Cerebellar nuclear complex (tissue), 1 donor: ENCODE results near the gene HK2.
"Not testable (repeated sequence)": the region's sequence is repeated elsewhere in the genome, so short reads cannot be mapped to it uniquely, and the experiment has no call there.

Experiments
- DNase-seq, 2 experiments: peaks; one replicate each; lab custom pipeline; 2025; lab: John Stamatoyannopoulos, UW

The HK2 gene

DNA sequence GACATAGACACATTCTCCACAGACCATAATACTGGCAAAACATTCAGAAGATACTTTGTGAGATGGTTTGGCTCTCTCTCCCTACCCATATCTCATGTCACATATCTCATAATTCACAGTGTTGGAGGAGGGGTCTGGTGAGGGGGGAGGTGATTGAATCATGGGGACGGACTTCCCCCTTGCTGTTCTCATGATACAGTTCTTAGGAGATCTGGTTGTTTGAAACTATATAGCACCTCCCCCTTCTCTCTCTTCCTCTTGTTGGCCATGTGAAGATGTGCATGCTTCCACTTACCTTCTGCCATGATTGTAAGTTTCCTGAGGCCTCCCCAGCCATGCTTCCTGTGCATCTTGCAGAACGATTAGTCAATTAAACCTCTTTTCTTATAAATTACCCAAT, 61.1 kb downstream of the HK2 start:
- no peak for DNase-seq

DNA sequence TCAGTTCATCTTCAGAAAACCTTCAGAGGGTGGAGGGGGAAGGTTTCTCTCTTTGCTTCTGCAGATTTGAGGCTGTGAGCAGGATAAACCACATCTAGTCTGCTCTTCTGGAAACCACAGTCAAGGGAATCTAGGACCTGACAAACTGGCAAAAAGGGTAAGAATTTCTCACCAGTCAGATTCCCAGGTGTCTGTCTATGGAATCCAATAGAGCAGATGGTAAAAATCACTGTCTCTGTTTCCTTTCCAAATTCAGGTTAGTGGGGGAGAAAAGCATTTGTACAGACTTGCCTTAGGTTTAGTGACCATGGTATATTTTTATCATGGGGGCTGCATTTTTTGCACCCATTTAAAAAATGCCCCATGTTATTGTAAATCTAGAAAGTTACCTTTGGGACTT, 62.3 kb downstream of the HK2 start:
- no peak for DNase-seq

DNA sequence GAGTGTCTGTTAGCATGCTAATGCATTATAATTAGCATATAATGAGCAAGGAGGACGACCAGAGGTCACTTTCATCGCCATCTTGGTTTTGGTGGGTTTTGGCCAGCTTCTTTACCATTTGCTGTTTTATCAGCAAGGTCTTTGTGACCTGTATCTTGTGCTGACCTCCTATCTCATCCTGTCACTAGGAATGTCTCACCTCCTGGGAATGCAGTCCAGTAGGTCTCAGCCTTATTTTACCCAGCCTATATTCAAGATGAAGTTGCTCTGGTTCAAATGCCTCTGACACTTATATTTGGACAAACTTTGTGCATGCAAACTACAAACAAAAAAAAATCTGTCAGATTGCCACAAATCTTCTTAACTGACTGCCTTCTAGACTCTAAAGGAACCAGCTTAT, 66.3 kb downstream of the HK2 start:
- DNase-seq: not testable (repeated sequence)

GRCh38 chr2:74902281-74902860, 68.4 kb downstream of the HK2 start:
- DNase-seq: no peak

- DNase-seq: no peak
These were observed 72.5 kb downstream of the HK2 start for GRCh38 chr2:74906395-74906794.

- not testable (repeated sequence) for DNase-seq
These were observed 73.6 kb downstream of the HK2 start for GRCh38 chr2:74907560-74907959.

DNA sequence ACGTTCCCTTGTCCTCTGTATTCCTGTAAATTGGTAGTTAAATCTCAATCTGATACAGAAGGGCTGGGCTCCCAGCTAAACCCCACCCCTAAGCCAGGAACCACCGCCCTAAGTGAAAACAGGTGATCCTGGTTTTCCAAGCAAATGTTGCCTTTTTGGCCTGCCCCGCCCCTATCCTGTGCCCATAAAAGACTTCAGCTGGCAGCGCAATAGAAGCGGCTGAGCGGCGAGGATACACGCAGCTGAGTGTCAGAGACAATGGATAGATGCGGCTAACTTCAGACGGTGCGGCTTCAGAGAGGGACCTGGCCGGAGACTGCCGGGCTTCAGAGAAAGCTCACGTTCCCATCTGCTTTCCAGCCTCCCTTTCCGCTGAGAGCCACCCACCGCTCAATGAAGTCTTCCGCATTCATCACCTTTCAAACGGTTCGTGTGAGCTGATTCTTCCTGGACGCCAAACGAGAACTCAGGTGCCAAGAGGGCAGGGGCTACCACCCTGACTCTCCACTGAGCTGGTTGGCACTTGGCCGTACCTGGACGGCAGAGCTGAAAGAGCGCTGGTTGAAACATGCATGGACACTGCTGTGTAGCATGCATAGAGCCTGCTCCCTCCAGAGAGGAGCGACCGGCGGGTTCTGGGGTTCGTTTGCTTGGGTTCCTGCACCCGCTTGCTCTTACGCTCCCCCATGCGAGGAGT, 75.0 kb downstream of the HK2 start:
- no peak for DNase-seq

- DNase-seq: no peak
These were observed 76.3 kb downstream of the HK2 start for GRCh38 chr2:74910245-74910644.

- DNase-seq: peak in 1 of 2 experiments; percentile 12
These were observed 77.1 kb downstream of the HK2 start for GRCh38 chr2:74911061-74911460.

GRCh38 chr2:74915743-74916142, 81.8 kb downstream of the HK2 start:
- no peak for DNase-seq

DNA sequence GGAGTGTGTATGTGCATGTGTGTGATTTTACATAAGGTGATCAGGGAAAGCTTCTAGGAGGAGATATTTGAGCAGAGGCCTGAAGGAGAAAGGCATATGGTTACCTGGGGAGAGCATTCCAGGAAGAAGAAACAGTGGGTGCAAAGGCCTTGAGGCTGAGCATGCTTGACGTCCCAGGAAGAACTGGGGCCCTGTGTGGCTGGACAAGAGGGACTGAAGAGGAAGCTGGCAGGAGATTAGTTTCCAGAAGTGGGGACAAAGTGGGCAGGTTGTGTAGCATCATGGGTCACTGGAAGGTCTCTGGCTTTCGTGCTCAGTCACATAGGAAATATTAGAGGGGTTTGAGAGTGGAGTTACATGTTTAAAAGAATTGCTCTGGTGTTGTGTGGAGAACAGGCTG, 82.5 kb downstream of the HK2 start:
- DNase-seq: no peak

DNA sequence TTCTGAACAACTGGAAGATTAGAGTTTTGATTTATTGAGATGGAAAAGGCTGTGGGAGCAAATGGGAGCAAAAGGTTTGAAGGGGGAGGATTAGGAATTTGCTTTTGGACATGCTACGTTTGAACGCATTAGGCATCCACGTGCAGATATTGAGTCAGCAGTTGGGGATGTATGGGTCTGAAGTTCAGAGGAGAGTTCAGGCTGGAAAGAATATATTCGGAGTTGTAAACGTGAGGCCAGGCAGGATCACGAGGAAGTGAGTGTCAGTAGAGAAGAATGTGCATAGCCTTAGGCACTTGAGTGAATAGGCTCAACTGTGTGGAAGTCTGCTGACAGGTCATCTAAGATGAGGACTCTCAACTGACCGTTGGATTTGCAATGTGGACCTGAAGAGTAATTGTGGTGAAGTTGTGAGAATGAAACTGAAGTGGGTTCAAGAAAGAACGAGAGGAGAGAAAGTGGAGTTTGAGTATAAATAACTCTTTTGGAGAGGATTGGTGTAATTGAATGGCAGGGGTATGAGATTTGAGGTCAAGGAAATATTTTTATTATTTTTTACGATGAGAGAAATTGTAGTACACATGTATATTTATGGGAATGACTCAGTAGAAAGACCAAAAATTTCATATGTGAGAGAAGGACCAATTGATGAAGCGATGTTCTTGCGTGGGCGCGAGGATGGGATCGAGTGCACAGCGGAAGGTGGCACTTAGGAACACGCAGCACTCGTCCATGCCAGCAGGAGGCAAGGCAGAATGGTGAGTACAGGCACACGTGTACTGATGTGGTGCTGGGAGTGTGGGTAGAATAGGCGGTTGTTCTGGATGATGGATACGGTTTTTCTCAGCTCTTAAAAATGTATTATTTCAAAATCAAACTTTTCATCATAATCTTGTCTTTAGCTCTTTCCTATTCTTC, 84.0 kb downstream of the HK2 start:
- DNase-seq: no peak

DNA sequence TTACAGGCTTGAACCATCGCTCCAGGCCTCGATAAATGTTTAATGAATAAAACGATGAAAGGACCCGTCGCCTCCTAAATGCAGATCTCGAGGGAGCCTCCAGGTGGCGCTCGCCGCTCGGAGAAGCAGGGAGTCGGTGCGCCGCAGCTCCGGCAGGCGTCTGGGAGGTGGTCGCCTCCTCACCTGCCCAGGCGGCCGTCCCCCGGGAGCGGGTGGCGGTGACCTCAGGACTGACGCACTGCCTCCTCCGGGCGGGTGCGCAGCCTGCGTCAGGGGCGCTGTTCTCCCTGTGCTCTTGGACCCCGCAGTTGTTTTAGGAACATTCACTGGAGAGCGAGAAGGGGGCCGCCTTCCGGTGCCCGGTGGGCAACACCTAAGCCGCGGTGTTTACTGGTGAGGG, 85.9 kb downstream of the HK2 start:
- DNase-seq: no peak

DNA sequence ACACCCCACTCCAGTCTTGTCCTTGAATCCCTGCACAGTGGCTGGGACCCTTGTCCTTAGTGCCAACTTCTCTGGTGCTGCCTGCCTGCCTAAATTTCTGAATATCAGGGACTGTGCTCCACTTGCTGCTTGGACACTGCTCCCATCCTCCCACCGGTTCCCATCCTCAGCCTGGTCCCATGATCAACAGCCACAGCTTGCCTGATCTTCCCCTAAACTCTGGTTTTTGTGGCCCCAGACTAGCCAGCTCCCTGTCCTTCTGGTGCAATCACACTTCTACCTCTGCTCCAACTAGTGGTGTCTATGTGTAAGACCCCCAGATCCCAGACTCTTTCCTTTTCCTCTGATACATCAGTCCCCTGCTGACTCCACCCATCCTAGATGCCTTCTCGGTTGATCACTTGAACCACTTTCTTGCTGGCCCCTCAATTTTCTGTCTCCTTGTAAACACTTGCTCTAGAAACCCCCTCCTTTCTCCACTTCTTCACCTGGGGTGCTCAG, 87.4 kb downstream of the HK2 start:
- DNase-seq: no peak

DNA sequence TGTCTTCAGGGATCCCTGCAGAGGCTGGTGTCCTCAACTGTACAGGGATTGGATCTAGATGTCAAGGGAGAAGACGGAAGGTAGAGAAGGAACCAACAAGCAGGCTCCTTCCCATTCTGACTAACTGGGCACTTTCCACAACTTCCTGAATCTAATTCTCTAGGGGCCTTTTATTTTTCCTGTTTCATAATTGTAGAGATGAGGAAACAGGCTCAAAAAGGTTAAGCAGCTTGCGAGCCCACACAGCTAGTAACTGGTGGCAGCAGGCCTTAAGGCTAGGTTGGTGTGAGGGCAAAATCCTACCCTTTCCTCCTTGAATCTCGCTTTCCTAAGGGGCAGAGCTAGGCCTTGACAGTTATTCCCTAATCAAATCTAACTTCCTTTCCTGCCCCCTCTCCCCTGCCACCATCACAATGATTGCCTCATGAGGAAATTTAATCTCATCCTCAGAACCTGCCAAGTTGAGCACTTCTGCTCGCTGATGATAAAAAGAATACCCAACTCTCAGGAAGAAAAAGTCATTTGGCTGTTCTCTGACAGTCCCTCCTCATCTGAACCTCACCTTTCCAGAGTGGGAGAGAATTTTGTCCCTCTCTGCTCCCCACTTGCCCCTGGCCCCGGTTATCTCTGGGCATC, 88.8 kb downstream of the HK2 start:
- no peak for DNase-seq

DNA sequence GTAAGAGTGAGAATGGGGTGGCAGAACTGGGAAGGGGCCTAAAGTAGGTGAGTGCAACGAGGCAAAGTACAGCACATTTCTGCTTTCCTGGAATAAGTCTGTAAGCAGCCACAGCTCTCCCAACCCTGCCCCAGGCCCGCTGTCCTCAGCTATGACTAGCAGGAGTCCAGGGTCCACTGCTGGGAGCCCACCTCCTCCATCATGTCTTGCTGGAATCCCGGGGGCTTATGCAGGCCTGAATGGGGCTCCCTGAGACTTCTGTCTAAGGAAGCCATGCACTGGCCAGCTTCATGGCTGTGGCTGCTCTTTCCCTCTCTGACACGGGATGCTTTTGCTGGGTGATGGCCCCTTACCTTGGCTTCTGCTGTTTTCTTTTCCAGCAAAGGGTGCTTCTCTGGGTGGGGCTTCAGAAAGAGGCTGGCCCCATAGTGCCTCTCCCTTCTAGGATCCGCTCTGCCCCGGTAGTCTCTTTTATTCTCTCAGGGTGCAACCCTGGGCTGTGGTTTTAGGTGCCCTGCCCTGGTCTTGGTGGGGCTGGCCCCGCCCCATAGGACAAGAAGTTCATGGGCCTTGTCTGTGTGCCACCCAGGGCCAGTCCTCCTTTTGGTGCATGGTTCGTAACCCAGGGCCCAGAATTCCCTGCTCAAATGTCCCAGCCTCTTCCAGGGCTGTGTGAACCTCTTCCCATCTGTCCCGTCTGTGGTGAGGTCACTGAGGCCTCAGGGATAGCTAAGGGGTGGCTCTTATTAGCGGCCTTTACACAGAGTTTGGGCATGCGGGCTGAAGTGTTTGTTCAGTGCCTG, 90.7 kb downstream of the HK2 start:
- no peak for DNase-seq

- DNase-seq: no peak
These were observed 91.4 kb downstream of the HK2 start for GRCh38 chr2:74925361-74925786.

DNA sequence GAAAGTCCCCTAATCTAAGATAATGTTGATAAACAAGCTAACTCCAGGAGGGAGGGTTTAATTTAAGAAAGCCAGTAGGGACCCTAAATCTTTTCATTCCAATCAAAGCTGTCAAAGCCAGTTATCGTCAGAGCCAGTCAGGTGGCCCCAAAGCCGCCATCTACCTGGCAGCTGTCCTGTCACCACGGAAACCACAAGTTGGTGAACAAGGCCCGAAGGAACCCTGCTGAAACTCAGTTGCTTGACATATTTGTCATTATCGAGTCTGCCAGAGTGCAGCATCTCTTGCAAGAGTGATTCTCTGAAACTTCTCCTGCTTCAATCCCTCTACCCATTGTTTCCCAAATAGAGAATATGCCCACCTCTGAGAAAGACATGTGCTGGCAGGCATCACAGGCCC, 93.7 kb downstream of the HK2 start:
- no peak for DNase-seq

DNA sequence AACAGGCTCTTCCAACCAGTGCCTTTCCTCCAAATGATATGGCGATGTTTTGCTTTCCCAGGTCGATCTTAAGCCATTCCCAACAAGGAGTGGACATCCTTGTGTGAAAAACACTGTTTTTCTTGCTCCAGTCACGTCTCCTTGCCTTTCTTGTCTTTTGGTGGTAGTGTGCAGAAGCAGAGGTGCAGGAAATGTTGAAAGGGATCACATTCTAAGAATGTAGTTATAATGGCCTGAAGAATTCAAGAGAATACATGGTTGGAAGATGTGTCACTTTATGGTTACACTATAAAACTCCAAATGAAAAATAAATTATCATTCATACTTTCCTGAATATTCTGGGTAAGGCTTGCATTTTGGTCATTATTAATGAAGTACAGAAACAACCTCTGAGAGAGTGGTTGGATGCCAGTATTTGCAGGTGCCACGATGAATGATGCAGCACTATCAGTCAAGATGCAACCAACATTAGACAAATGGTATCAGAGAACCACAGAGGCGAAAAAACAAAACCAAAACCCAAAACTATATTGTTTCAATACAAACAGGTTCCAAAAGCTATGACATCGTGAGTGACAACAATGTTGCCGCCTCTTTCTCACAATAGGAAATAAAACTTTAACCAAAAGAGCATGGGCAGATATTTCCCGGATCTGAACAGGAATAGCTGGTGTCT, 97.0 kb downstream of the HK2 start:
- DNase-seq: no peak

DNA sequence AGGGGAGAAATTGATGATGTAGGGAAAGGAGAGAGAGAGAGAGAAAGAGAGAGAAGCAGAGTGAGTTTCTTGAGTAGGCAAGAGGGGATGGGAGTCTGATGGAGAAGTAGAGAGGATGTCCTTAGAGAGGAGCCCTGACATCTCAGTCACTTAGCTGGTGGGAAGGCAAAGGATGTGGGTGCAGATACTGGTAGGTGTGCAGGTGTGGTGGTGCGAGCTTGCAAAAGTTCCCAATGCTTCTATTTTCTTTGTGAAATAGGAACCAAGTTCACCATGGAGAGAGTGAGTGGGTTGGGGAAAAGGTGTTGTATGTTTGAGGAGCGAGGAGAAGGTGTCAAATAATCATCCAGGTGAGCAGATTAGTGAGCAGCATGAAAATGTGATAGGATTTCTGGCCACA, 98.0 kb downstream of the HK2 start:
- DNase-seq: no peak

DNA sequence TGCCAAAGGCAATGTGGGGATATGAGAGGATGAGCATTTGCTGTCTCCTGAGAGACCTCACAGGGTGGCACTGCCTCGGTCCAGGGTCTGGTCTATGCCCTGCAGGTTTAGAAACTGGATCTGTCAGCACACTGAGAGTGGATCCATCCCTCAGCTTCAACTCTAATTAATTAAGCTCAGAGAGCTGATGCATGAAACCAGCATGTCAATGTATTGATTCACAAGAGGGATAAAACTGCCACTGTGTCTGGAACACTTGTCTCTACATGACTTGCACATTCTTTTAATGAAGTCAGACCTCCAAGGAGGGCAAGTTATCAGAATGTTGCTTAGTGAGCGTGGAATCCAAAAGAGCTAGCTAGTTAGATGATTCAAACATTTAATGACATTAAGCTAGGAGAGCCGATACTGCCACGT, 102.1 kb downstream of the HK2 start:
- DNase-seq: no peak
